Subcutaneous abdominal adipose tissue (tissue), 5 donors: ENCODE measurements around the gene RECK.
A peak's percentile ranks its signal among the peaks of the same experiment; 100 is the strongest.

Experiments used
- H3K27ac ChIP-seq: one replicate; pipeline ENCODE4 v1.7.0; 2013; ENCODE audit warnings: low read depth, mild to moderate bottlenecking, inconsistent platforms, low read length, moderate library complexity
- H3K27me3 ChIP-seq, 5 donors: one replicate each; pipeline ENCODE4 v1.7.0; 2013; ENCODE audit warnings: low read length in 5 of 5, inconsistent platforms in 1 of 5; ENCODE audit not compliant: control insufficient read depth in 5 of 5, insufficient read depth in 4 of 5
- H3K36me3 ChIP-seq, 5 donors: one replicate each; pipeline ENCODE4 v1.7.0; 2013; ENCODE audit warnings: low read length in 5 of 5; ENCODE audit not compliant: control insufficient read depth in 5 of 5, insufficient read depth in 5 of 5
- H3K4me1 ChIP-seq, 5 donors: one replicate each; pipeline ENCODE4 v1.7.0; 2013; ENCODE audit warnings: low read length in 5 of 5, mild to moderate bottlenecking in 3 of 5, moderate library complexity in 1 of 5; ENCODE audit not compliant: control insufficient read depth in 5 of 5, insufficient read depth in 5 of 5
- H3K4me3 ChIP-seq, 5 donors: one replicate each; pipeline ENCODE4 v1.7.0; 2013; ENCODE audit warnings: low read length in 5 of 5, low read depth in 1 of 5
- H3K9ac ChIP-seq, 5 donors: one replicate each; pipeline ENCODE4 v1.7.0; 2013; ENCODE audit warnings: low read length in 5 of 5, mild to moderate bottlenecking in 4 of 5, moderate library complexity in 3 of 5
- H3K9me3 ChIP-seq, 5 donors: one replicate each; pipeline ENCODE4 v1.7.0; 2013; ENCODE audit warnings: low read length in 5 of 5; ENCODE audit not compliant: control insufficient read depth in 5 of 5
- donor health status: healthy.
- donor health status: healthy.
- donor health status: healthy.
- donor health status: healthy.
- donor health status: healthy.

Gene RECK

DNA sequence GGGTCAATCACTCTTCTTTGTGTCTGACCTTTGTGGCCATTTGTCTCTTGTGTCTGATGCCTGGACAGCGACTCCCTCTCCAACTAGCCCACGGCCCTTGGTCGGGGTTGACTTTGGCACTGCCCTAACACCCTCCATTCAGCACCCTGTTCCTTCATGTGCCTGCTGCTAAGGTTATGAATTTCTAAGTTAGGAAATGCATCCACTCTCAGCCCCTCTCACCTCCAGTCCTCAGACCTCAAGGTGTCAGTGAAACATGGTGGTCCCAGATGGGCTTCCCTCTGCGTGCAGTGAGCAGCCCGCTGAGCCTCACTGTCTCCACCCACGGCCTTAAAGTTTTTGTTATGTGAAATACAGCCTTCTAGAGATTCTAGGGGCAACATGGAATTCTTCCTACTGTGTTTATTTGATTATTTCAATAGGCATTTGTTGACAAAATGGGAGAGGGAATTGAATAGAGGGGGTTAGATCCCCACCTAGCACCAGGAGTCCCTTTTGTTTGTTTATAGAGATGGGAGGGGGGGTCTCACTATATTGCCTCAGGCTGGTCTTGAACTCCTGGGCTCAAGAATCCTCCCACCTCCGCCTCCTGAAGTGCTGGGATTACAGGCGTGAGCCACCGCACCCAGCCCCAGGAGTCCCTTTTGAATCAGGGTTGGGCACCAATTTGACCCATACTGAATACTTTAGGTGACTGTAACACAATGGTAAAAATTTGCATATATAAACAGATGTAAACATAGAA lies 98.2 kb downstream of the RECK start:
- peaks cover 8 to 43% (median 41%) of the 10 kb centered on the region in 5 donors for H3K4me1 ChIP-seq
- H3K27ac ChIP-seq: no peak overlapping the region
- H3K36me3 ChIP-seq: no peaks in the 10 kb centered on the region
- no peak overlapping the region for H3K4me3 ChIP-seq
- H3K9ac ChIP-seq: no peak overlapping the region
- peaks cover 0 to 2% (median 0%) of the 10 kb centered on the region in 5 donors for H3K27me3 ChIP-seq
- H3K9me3 ChIP-seq: no peaks in the 10 kb centered on the region

DNA sequence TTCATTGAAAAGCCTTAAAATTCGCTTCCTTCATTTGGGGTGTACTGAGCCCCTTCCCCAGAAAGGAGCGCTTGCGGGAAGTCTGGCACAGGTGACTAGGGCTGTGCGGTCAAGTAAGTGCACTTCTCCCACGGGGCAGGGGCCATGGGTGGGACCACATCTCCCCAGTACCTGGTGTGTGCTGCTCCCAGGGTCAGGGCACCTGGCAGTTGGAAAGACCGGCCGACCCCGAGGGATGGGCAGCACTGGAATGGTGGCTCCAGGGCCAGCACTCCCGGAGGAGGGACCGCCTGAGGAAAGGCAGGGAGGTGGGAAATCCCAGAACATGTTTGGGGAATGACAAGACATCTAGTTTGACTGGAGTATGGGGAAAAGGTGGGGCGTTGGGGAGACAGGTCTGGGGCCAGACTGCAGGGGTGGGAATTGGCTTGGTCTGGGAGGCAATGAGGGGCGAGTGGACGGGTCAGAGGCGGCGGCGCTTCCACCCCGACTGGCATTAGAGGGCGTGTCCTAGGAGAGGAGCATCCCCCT lies 99.1 kb downstream of the RECK start:
- Histone ChIP-seq H3K9ac (peak overlapping the region in 3 of 5 donors; percentile 64 to 77 (median 65)), H3K27me3 (peaks cover 0 to 2% (median 0%) of the 10 kb centered on the region in 5 donors), H3K4me1 (peaks cover 9 to 52% (median 49%) of the 10 kb centered on the region in 5 donors), H3K27ac (no peak overlapping the region), H3K36me3 (no peaks in the 10 kb centered on the region), H3K9me3 (no peaks in the 10 kb centered on the region), H3K4me3 (peak overlapping the region in 4 of 5 donors; percentile 79 to 84 (median 82))

DNA sequence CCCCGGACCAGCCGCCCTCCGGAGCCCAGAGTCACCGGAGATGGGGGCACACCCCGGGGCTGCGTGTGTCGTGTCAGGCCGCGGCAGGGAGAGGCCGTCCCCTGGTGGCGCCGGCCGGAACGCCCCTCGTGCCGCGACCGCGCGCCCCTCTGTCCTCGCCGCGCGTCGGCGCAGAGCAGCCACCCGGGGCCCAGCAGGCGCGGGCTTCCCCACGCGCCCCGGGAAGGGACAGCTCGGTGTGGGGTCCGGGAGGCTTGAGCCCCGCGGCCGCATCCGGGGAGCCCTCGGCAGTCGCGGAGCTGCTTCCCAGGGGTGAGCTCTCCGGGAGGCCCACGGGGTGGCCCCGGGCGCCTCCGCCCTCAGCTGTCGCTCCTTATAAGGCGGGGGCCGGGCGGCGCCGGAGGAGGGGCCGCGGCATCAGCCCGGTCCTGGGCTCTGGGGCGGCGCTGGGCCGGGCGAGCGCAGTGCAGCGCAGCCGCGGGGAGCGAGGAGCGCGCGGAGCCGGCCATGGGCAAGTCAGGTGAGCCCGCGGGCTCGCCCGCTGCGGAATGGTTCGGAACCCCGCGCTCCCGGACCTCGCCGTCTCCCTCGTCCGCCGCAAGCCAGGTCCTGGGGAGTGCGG lies 99.7 kb downstream of the RECK start, which contains the start of gene GLIPR2:
GLIPR2 (plus strand) TSS at position 462 of the 622 bp plus-strand sequence; CDS start at position 508, 46 bp downstream.
- Histone ChIP-seq H3K36me3 (no peaks in the 10 kb centered on the region), H3K27me3 (peaks cover 0 to 2% (median 0%) of the 10 kb centered on the region in 5 donors), H3K4me3 (peak within 1 kb of the TSS; percentile 79 to 95 (median 84)), H3K27ac (no peak within 1 kb of the TSS), H3K9me3 (no peaks in the 10 kb centered on the region), H3K4me1 (peaks cover 9 to 57% (median 55%) of the 10 kb centered on the region in 5 donors), H3K9ac (peak within 1 kb of the TSS; percentile 38 to 82 (median 76))

DNA sequence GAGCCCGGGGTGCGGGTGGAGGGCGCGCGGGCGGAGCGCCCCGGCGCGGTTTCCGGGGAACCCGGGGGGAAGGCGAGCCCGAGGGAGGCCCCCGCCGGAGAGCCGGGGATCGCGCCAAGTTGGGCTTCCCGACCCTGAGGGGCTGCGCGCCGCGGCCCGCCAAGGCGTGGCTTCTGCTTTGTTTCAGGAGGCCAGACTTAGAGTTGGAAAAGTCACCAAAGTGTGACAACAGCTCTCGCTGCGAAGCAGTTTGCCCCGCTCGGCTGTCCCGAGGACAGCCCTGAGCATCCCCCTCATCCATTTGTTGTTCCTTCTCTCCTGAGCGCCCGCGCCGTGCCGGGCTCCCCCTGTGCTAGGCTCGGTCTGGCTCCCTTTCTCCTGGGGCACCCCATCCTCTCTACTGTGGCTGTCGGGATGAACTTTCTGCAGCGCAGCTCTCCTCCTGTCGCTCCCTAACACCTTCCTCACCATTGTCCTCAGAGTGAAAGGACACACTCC lies 100.2 kb downstream of the RECK start:
- Histone ChIP-seq H3K9ac (peak overlapping the region; percentile 38 to 82 (median 76)), H3K27ac (no peak overlapping the region), H3K27me3 (peaks cover 0 to 2% (median 0%) of the 10 kb centered on the region in 5 donors), H3K4me1 (peaks cover 9 to 62% (median 59%) of the 10 kb centered on the region in 5 donors), H3K36me3 (peaks cover 0 to 1% (median 0%) of the 10 kb centered on the region in 5 donors), H3K4me3 (peak overlapping the region; percentile 79 to 95 (median 84)), H3K9me3 (no peaks in the 10 kb centered on the region)

DNA sequence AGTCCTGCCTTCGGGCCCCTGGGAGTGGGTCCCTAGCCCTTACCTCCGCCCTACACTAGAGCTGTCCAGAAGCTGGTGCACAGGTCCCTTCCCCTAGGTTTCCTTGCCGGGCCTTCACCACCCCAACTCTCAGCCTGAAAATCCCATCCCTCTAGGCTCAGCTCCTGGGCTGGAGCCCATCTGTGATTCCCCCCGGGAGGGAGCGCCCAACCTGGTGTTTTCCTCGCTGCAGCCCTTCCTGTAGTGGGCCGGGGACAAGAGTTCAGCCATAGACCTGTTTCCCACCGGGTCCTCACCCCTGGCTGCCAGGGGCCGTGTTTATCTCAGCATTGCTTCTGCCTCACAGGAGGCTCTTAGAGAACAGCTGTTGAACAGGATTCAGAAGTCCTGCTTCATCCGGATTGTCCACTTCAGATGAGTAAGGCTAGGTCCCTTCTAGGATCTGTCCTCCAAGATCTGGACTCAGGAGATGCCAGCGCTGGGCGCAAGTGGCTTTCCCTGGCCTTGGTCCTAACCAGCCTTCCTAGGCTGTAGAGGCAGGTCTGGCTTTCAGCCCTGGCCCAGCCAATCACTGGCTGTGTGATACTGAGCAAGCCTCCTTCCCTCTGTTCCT lies 100.8 kb downstream of the RECK start:
- peak overlapping the region; percentile 38 to 82 (median 76) for H3K9ac ChIP-seq
- H3K36me3 ChIP-seq: peaks cover 0 to 4% (median 0%) of the 10 kb centered on the region in 5 donors
- H3K4me1 ChIP-seq: peaks cover 12 to 68% (median 62%) of the 10 kb centered on the region in 5 donors
- peak overlapping the region; percentile 79 to 95 (median 84) for H3K4me3 ChIP-seq
- H3K27ac ChIP-seq: no peak overlapping the region
- no peaks in the 10 kb centered on the region for H3K9me3 ChIP-seq
- H3K27me3 ChIP-seq: peaks cover 0 to 2% (median 0%) of the 10 kb centered on the region in 5 donors

DNA sequence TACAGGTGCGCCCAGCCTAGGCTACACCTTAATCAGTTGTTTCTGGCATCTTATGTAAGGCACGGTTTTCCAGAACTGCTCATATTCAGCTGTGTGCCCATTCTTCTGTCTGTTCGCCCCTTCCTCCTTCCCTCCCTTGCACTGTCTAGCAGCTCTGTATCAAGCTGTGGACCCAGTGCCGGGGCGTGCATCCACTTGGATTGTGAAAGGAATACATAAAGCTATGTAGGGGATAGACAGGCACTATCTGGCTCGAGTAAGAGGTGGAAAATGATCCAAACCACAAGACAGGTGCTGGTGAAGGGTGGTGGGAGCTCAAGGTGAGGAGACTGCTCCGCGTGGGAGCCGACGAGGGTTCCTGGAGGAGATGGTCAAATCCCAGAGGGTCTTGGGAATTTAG lies 101.8 kb downstream of the RECK start:
- Histone ChIP-seq H3K4me1 (peaks cover 15 to 78% (median 72%) of the 10 kb centered on the region in 5 donors), H3K36me3 (peaks cover 0 to 6% (median under 1%) of the 10 kb centered on the region in 5 donors), H3K4me3 (no peak overlapping the region), H3K27ac (no peak overlapping the region), H3K9me3 (no peaks in the 10 kb centered on the region), H3K27me3 (peaks cover 0 to 2% (median 0%) of the 10 kb centered on the region in 5 donors), H3K9ac (peak overlapping the region in 2 of 5 donors; percentile 2 to 39)

DNA sequence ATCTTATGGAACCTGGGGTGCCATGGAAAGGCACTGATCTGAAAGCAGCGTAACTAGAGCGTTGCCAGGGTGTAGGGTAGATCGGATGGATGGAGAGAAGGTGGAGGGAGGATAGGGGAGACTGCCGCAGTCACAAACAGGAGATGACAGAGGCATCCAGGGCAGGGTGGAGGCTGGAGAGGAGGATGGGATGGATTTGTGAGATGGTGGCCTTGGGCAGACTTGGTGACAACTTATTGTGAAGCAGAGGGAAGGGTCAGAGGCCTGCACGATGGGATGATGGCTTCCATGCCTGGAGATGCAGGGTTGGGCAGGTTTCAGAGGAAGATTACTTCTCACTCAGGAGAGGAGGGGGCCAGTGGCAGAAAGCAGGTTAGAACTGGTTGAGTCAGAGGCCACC lies 102.2 kb downstream of the RECK start:
- Histone ChIP-seq H3K4me1 (peaks cover 15 to 82% (median 73%) of the 10 kb centered on the region in 5 donors), H3K27ac (no peak overlapping the region), H3K27me3 (peaks cover 0 to 2% (median 0%) of the 10 kb centered on the region in 5 donors), H3K9me3 (no peaks in the 10 kb centered on the region), H3K4me3 (no peak overlapping the region), H3K9ac (peak overlapping the region in 2 of 5 donors; percentile 2 to 39), H3K36me3 (peaks cover 0 to 9% (median 2%) of the 10 kb centered on the region in 5 donors)

DNA sequence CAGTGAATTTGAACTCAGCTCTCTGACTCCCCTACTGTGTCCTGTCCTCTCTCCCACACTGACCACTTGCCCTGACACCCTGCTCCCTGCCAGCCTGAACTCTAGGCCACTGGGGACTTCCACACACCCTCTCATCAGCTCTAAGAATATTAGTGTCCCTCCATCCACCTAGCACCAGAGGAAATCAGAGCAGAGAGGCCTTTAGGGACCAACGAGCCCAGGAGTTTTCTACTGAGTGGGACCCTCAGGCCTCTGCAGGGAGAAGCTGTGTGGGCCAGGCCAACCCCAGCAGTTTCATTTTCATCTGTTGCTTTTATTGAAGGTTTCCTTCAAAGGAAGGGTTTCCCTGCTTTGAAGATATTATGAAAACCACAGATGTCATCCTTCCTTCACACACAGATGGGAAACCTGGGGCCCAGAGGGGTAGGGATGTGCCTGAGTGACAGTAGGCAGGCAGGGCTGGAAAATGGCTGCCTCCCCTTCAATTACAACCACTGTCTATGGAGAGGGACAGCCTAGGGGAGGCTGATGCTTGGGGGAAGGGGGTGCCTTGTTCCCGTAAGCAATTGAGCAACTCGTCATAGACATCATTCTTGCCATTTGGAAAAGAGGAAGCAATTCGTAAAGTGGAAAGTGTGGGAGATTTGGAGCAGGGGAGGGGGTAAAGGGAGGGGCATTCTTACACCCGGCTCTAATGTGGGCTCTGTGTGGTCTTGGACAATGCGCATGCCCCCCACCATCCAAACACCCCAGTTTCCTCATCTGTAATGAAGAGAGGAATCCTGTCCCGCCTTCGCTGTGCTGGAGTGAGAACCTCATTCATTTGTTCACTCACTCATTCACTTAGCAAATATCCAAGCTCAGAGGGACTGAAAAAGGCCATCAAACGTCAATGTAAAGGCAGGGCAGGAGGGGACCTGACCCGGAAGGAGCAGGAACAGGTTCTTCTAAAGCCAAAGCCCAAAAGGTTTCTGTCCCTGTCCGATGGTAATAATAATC lies 103.7 kb downstream of the RECK start:
- H3K36me3 ChIP-seq: peaks cover 0 to 9% (median 2%) of the 10 kb centered on the region in 5 donors
- peak overlapping the region in 2 of 5 donors; percentile 9 to 18 for H3K4me3 ChIP-seq
- peak overlapping the region in 4 of 5 donors; percentile 26 to 59 (median 42) for H3K9ac ChIP-seq
- no peaks in the 10 kb centered on the region for H3K9me3 ChIP-seq
- peaks cover 15 to 90% (median 73%) of the 10 kb centered on the region in 5 donors for H3K4me1 ChIP-seq
- H3K27me3 ChIP-seq: peaks cover 0 to 2% (median 0%) of the 10 kb centered on the region in 5 donors
- H3K27ac ChIP-seq: peak overlapping the region; percentile 17
